Neural progenitor cell (in vitro differentiated cells): ENCODE measurements around the gene NDUFB10. TPM values are rescaled to one million over a fixed set of nuclear protein-coding genes. Genes with fewer than 3 reads are reported as not detected.

Experiments
- DNase-seq: peaks from one replicate; pipeline ENCODE4 v3.0.0-alpha.2; 2016; ENCODE audit warnings: low spot score
- H2AFZ ChIP-seq: fragments of 200-600 bp; sonication (generic); replicated peaks from 2 replicates; pipeline ENCODE4 v1.6.1; 2016; ENCODE audit warnings: antibody characterized with exemption
- H3F3A ChIP-seq: fragments of 200-600 bp; sonication (generic); 2 replicates; pipeline ENCODE4 v1.6.1; 2016; ENCODE audit warnings: antibody characterized with exemption, low read depth
- H3K27ac ChIP-seq: fragments of 200-600 bp; sonication (generic); 2 replicates; pipeline ENCODE4 v1.5.1; 2016; ENCODE audit warnings: mild to moderate bottlenecking
- H3K27me3 ChIP-seq: fragments of 200-600 bp; sonication (generic); 2 replicates; pipeline ENCODE4 v1.6.1; 2016; ENCODE audit warnings: mild to moderate bottlenecking, moderate library complexity
- H3K36me3 ChIP-seq: fragments of 200-600 bp; sonication (generic); 2 replicates; pipeline ENCODE4 v1.5.1; 2016
- H3K4me1 ChIP-seq: fragments of 200-600 bp; sonication (generic); 2 replicates; pipeline ENCODE4 v1.6.1; 2016; ENCODE audit warnings: mixed run types
- H3K4me2 ChIP-seq: fragments of 200-600 bp; sonication (generic); 2 replicates; pipeline ENCODE4 v1.6.1; 2016
- H3K4me3 ChIP-seq: fragments of 200-600 bp; sonication (generic); 2 replicates; pipeline ENCODE4 v1.5.1; 2016
- H3K79me2 ChIP-seq: fragments of 200-600 bp; sonication (generic); 2 replicates; pipeline ENCODE4 v1.6.1; 2016; ENCODE audit warnings: low read depth
- H3K9ac ChIP-seq: fragments of 200-600 bp; sonication (generic); 2 replicates; pipeline ENCODE4 v1.6.1; 2016
- H3K9me3 ChIP-seq: fragments of 200-600 bp; sonication (generic); 2 replicates; pipeline ENCODE4 v1.5.1; 2016; ENCODE audit warnings: low read depth
- H4K20me1 ChIP-seq: fragments of 200-600 bp; sonication (generic); 2 replicates; pipeline ENCODE4 v1.6.1; 2016; ENCODE audit warnings: low read depth
- H3K27ac Mint-ChIP-seq: 3 replicates; pipeline ENCODE4 v1.8.0; 2021; ENCODE audit warnings: mixed read lengths
- H3K27me3 Mint-ChIP-seq: 2 replicates; pipeline ENCODE4 v1.8.0; 2022; ENCODE audit warnings: low read depth, mild to moderate bottlenecking, inconsistent platforms, moderate library complexity, mixed read lengths; ENCODE audit not compliant: insufficient read depth
- H3K36me3 Mint-ChIP-seq: 3 replicates; pipeline ENCODE4 v1.8.0; 2021; ENCODE audit warnings: mixed read lengths
- H3K4me1 Mint-ChIP-seq: 3 replicates; pipeline ENCODE4 v1.8.0; 2021; ENCODE audit warnings: mixed read lengths
- H3K4me3 Mint-ChIP-seq: 3 replicates; pipeline ENCODE4 v1.8.0; 2021; ENCODE audit warnings: mild to moderate bottlenecking, moderate library complexity, mixed read lengths
- H3K9me3 Mint-ChIP-seq: 3 replicates; pipeline ENCODE4 v1.8.0; 2020; ENCODE audit warnings: mixed read lengths
- EZH2 ChIP-seq: fragments of 200-600 bp; sonication (generic); IDR thresholded peaks from 2 replicates; pipeline ENCODE4 v1.6.1; 2017; ENCODE audit warnings: antibody characterized with exemption, mild to moderate bottlenecking, moderate library complexity
- EZH2phosphoT487 ChIP-seq: fragments of 200-600 bp; sonication (generic); IDR thresholded peaks from 2 replicates; pipeline ENCODE4 v1.6.1; 2017; ENCODE audit warnings: antibody characterized with exemption
- total RNA-seq: library from RNA; depleted of rRNA; stranded (reverse); fragments of >200 nt; gene quantifications from 2 replicates; pipeline ENCODE4 v1.2.3, GENCODE V29; 2015; ENCODE audit warnings: low replicate concordance
- TF ChIP-seq, protein P1 (sequence below): fragments of 200-600 bp; sonication (generic); IDR thresholded peaks from 2 replicates; pipeline ENCODE4 v1.5.1; 2017; ENCODE audit warnings: antibody characterized with exemption, mild to moderate bottlenecking

The NDUFB10 gene
- total RNA-seq, 1 donor from 2014 or later = 155 TPM

DNA sequence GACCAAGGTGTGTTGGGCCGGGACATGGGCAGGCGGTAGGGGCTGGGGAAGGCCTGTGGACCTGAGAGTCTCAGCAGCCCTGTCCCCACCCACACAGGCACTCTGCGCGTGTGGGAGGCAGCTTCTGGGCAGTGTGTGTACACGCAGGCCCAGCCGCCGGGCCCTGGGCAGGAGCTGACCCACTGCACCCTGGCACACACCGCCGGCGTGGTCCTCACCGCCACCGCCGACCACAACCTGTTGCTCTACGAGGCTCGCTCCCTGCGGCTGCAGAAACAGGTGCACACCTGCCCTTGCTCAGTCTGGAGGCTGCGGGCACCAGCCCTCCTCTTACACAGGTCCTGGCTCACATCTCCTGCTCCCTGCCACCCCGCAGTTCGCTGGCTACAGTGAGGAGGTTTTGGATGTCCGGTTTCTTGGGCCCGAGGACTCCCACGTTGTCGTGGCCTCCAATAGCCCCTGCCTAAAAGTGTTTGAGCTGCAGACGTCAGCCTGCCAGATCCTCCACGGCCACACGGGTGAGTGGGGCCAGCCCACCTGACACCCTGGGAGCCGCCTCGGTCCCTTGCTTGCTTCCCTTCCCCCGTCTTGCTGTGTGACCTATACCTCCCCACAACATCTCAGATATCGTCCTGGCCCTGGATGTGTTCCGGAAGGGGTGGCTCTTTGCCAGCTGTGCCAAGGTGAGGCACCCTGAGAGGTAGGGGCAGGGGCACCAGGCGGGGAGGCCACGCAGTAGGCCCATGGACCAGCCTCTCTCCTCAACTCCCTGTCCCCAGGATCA is 16.3 kb downstream of the NDUFB10 start:
- peaks cover 9% of the 10 kb centered on the region for H3K27me3 Mint-ChIP-seq
- DNase-seq = no peak
- Histone ChIP-seq H4K20me1 (peaks cover 47% of the 10 kb centered on the region), H3K79me2 (peaks cover 25% of the 10 kb centered on the region), H3K4me2 (no peak overlapping the region), H3K9me3 (no peaks in the 10 kb centered on the region), H3K36me3 (no peaks in the 10 kb centered on the region), H3K27me3 (peaks cover 29% of the 10 kb centered on the region), H3K4me3 (no peak overlapping the region), H2AFZ (no peak overlapping the region), H3K27ac (no peak overlapping the region), H3K9ac (no peak overlapping the region), H3F3A (peaks cover 6% of the 10 kb centered on the region), H3K4me1 (peaks cover 20% of the 10 kb centered on the region)
- TF ChIP-seq, protein P1, sequence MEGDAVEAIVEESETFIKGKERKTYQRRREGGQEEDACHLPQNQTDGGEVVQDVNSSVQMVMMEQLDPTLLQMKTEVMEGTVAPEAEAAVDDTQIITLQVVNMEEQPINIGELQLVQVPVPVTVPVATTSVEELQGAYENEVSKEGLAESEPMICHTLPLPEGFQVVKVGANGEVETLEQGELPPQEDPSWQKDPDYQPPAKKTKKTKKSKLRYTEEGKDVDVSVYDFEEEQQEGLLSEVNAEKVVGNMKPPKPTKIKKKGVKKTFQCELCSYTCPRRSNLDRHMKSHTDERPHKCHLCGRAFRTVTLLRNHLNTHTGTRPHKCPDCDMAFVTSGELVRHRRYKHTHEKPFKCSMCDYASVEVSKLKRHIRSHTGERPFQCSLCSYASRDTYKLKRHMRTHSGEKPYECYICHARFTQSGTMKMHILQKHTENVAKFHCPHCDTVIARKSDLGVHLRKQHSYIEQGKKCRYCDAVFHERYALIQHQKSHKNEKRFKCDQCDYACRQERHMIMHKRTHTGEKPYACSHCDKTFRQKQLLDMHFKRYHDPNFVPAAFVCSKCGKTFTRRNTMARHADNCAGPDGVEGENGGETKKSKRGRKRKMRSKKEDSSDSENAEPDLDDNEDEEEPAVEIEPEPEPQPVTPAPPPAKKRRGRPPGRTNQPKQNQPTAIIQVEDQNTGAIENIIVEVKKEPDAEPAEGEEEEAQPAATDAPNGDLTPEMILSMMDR = no peak
- no peak for TF ChIP-seq EZH2
- no peak for TF ChIP-seq EZH2phosphoT487
- H3K36me3 Mint-ChIP-seq = peaks cover 3% of the 10 kb centered on the region
- no peaks in the 10 kb centered on the region for H3K9me3 Mint-ChIP-seq
- H3K4me3 Mint-ChIP-seq = peak overlapping the region; percentile 48
- H3K4me1 Mint-ChIP-seq = peaks cover 18% of the 10 kb centered on the region
- no peak overlapping the region for H3K27ac Mint-ChIP-seq

DNA sequence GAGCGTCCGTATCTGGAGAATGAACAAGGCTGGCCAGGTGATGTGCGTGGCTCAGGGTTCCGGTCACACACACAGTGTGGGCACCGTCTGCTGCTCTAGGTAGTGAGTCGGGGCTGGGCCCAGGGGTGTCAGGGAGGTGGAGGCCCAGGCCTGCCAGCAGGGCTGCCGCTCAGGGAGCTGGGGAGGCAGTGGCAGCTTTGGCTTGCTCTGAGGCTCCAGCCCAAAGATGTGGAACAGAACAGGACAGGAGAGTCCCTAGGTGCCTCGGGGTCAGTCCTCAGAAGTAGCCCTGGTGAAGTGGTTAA is 16.8 kb downstream of the NDUFB10 start:
- H3K27ac ChIP-seq = no peak overlapping the region
- peaks cover 25% of the 10 kb centered on the region for H3K4me1 ChIP-seq
- peaks cover 51% of the 10 kb centered on the region for H4K20me1 ChIP-seq
- Mint-ChIP-seq H3K27ac (no peak overlapping the region), H3K27me3 (peaks cover 9% of the 10 kb centered on the region), H3K4me3 (no peak overlapping the region), H3K36me3 (peaks cover 3% of the 10 kb centered on the region), H3K9me3 (no peaks in the 10 kb centered on the region), H3K4me1 (peaks cover 14% of the 10 kb centered on the region)
- no peak overlapping the region for H3K4me2 ChIP-seq
- peaks cover 34% of the 10 kb centered on the region for H3K27me3 ChIP-seq
- peaks cover 6% of the 10 kb centered on the region for H3F3A ChIP-seq
- no peak overlapping the region for H3K4me3 ChIP-seq
- H3K9ac ChIP-seq = no peak overlapping the region
- H3K9me3 ChIP-seq = no peaks in the 10 kb centered on the region
- TF ChIP-seq, protein P1 = no peak
- TF ChIP-seq EZH2 = no peak
- no peak for TF ChIP-seq EZH2phosphoT487
- H2AFZ ChIP-seq = no peak overlapping the region
- peaks cover 22% of the 10 kb centered on the region for H3K79me2 ChIP-seq
- DNase-seq = no peak
- H3K36me3 ChIP-seq = no peaks in the 10 kb centered on the region

DNA sequence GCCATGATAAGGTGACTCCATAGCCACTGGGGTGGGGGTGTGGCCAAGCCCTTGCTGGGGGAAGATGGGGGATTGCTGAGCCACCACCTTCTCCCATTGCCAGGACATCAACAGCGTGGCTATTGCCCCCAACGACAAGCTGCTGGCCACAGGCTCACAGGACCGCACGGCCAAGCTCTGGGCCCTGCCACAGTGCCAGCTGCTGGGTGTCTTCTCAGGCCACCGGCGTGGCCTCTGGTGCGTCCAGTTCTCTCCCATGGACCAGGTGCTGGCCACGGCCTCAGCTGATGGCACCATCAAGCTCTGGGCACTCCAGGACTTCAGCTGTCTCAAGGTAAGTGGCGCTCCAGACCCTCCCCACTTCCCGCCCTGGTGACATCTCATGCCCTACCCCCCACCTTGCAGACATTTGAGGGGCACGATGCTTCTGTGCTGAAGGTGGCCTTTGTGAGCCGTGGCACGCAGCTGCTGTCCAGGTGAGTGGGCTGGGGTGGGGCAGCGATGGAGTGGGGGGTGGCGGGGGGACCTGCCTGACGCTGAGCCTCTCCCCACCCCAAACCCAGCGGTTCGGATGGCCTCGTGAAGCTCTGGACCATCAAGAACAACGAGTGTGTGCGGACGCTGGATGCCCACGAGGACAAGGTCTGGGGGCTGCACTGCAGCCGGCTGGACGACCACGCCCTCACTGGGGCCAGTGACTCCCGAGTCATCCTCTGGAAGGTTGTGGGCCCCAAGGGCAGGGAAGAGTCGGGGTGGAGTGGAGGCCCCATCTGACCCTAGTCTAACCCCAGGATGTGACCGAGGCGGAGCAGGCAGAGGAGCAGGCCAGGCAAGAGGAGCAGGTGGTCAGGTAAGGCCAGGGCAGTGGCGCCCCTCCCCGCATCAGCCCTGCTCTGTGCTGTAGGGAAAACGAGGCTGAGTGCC is 17.9 kb downstream of the NDUFB10 start:
- H3K4me2 ChIP-seq = no peak overlapping the region
- H3K4me3 ChIP-seq = no peak overlapping the region
- H4K20me1 ChIP-seq = peaks cover 56% of the 10 kb centered on the region
- H3K9me3 ChIP-seq = no peaks in the 10 kb centered on the region
- no peaks in the 10 kb centered on the region for H3K36me3 ChIP-seq
- Mint-ChIP-seq H3K27ac (no peak overlapping the region), H3K27me3 (peaks cover 16% of the 10 kb centered on the region), H3K36me3 (peaks cover 3% of the 10 kb centered on the region), H3K9me3 (no peaks in the 10 kb centered on the region), H3K4me1 (peaks cover 12% of the 10 kb centered on the region), H3K4me3 (no peak overlapping the region)
- H3K79me2 ChIP-seq = peaks cover 16% of the 10 kb centered on the region
- DNase-seq = no peak
- no peak overlapping the region for H3K9ac ChIP-seq
- TF ChIP-seq EZH2phosphoT487 (no peak), EZH2 (no peak)
- TF ChIP-seq, protein P1 = no peak
- no peak overlapping the region for H3K27ac ChIP-seq
- no peak overlapping the region for H2AFZ ChIP-seq
- H3F3A ChIP-seq = peaks cover 10% of the 10 kb centered on the region
- H3K4me1 ChIP-seq = peaks cover 34% of the 10 kb centered on the region
- peaks cover 45% of the 10 kb centered on the region for H3K27me3 ChIP-seq
